ENCODE data around the gene DENND4B.

DENND4B gene

DNA sequence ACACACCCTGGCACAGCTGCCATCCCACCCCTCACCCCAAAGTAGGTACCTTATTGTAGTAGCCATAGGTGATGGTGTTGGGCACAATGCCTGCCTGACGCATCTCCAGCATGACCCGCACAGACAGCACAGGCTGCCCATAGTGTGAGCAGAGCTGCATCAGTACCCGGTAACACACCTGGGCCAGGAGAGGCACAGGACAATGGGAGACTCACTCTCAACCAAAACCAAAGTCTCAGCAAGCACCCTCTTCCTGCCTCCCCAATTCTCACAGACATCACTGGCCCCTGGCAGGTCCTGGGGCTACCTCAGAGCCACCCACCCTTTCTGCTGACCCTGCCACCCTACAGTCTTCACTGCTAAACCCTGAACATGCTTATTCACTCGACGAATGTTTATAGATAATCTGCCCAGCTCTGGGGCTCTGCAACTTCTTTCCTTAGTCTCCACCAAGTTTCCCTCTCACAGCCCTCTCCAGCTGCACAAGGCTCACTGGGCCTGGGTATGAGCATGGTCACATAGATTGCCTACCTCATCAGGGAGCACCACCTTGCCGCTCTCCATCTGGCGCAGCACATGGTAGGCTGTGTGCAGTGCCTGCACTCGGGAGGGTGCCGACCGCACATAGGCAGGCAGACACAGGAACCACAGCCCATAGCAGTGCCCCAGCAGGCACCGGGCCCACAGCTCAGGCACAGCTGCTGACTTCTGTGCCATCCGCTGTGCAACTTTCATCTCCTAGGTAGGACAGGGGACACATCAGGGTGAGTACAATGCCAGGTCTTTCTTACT is 10.3 kb downstream of the DENND4B start:
- no peaks in the 10 kb centered on the region; the same call in 1 of the 2 replicates for H3K79me2 ChIP-seq (ENCODE audit: control insufficient read depth, low read length)
- H3K9me2 ChIP-seq (replicated peaks; ENCODE audit: control insufficient read depth, low read length), result no peaks in the 10 kb centered on the region
- no peak for TF ChIP-seq EZH2phosphoT487 (IDR thresholded peaks at IDR 0.05; ENCODE audit: borderline replicate concordance, low read length)
- TF ChIP-seq, protein P1, sequence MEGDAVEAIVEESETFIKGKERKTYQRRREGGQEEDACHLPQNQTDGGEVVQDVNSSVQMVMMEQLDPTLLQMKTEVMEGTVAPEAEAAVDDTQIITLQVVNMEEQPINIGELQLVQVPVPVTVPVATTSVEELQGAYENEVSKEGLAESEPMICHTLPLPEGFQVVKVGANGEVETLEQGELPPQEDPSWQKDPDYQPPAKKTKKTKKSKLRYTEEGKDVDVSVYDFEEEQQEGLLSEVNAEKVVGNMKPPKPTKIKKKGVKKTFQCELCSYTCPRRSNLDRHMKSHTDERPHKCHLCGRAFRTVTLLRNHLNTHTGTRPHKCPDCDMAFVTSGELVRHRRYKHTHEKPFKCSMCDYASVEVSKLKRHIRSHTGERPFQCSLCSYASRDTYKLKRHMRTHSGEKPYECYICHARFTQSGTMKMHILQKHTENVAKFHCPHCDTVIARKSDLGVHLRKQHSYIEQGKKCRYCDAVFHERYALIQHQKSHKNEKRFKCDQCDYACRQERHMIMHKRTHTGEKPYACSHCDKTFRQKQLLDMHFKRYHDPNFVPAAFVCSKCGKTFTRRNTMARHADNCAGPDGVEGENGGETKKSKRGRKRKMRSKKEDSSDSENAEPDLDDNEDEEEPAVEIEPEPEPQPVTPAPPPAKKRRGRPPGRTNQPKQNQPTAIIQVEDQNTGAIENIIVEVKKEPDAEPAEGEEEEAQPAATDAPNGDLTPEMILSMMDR (IDR thresholded peaks at IDR 0.05; ENCODE audit: low read depth, low read length, poor library complexity, severe bottlenecking), result no peak
- H3K36me3 ChIP-seq (ENCODE audit: control insufficient read depth, low read length), result peaks cover 83% of the 10 kb centered on the region
- H3F3A ChIP-seq (ENCODE audit: control insufficient read depth, insufficient read depth), result no peaks in the 10 kb centered on the region
- H4K20me1 ChIP-seq (ENCODE audit: control insufficient read depth, insufficient read depth, low read depth, low read length), result no peaks in the 10 kb centered on the region
- no peak overlapping the region for H3K4me2 ChIP-seq (ENCODE audit: low read length)
- H3K4me3 ChIP-seq (ENCODE audit: low read length), result no peak overlapping the region
- H3K27ac ChIP-seq (ENCODE audit: low read depth, low read length), result no peak overlapping the region
- no peaks in the 10 kb centered on the region for H3K4me1 ChIP-seq (ENCODE audit: control insufficient read depth, low read length)
- H3K9me3 ChIP-seq (ENCODE audit: control insufficient read depth, insufficient read depth, low read length), result no peaks in the 10 kb centered on the region
- H3K27me3 ChIP-seq (ENCODE audit: control insufficient read depth, low read length), result no peaks in the 10 kb centered on the region

DNA sequence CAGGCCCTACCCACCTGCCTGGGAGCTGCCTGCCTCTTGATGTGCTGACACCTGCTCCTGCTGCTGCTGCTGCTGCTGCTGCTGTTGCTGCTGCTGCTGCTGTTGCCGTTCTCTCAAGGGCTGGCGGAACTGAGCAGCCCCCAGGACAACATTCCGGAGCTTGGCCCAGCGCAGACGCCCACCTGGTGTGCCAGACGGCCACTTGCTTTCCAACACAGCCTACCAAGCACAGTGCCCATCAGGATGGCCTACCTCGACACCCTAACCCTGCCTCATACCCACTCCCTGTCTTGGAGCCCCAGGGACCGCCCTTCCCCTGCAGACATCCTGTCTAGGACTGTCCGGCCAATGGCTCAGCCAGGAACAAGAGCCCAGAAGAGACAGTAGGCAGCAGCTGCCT is 11.8 kb downstream of the DENND4B start:
- no peaks in the 10 kb centered on the region for H3K9me2 ChIP-seq (replicated peaks; ENCODE audit: control insufficient read depth, low read length)
- no peak overlapping the region for H3K4me2 ChIP-seq (ENCODE audit: low read length)
- H3K9me3 ChIP-seq (ENCODE audit: control insufficient read depth, insufficient read depth, low read length), result no peaks in the 10 kb centered on the region
- H3F3A ChIP-seq (ENCODE audit: control insufficient read depth, insufficient read depth), result no peaks in the 10 kb centered on the region
- peaks cover 4% of the 10 kb centered on the region for H3K4me1 ChIP-seq (ENCODE audit: control insufficient read depth, low read length)
- H3K4me3 ChIP-seq (ENCODE audit: low read length), result no peak overlapping the region
- TF ChIP-seq EZH2phosphoT487 (IDR thresholded peaks at IDR 0.05; ENCODE audit: borderline replicate concordance, low read length), result no peak
- TF ChIP-seq, protein P1 (IDR thresholded peaks at IDR 0.05; ENCODE audit: low read depth, low read length, poor library complexity, severe bottlenecking), result no peak
- H4K20me1 ChIP-seq (ENCODE audit: control insufficient read depth, insufficient read depth, low read depth, low read length), result no peaks in the 10 kb centered on the region
- no peak overlapping the region for H3K27ac ChIP-seq (ENCODE audit: low read depth, low read length)
- no peaks in the 10 kb centered on the region for H3K27me3 ChIP-seq (ENCODE audit: control insufficient read depth, low read length)
- no peaks in the 10 kb centered on the region for H3K79me2 ChIP-seq (ENCODE audit: control insufficient read depth, low read length)
- H3K36me3 ChIP-seq (ENCODE audit: control insufficient read depth, low read length), result peaks cover 83% of the 10 kb centered on the region

DNA sequence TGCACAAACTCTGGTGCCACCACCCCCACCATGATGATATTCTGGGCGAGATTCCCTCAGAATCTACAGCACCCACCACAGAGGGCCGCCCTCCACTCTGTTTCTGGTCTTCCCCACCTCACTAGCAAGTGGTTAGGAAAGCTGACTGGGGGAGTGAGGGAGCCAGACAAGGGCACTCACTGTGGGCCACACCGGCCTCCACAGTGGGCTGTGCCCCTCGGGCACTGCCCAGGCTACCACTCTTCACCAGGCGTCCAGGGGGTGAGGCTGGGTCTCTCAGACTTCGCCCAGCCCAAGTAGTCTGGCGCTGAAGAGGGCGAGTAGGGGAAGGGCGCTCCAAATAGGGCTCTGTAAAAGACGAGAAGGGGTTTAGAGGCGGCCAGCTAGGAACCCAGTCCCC is 12.6 kb downstream of the DENND4B start:
- H3K4me2 ChIP-seq (ENCODE audit: low read length), result no peak overlapping the region
- H3K4me3 ChIP-seq (ENCODE audit: low read length), result no peak overlapping the region
- no peaks in the 10 kb centered on the region for H3K9me2 ChIP-seq (replicated peaks; ENCODE audit: control insufficient read depth, low read length)
- no peaks in the 10 kb centered on the region for H3F3A ChIP-seq (ENCODE audit: control insufficient read depth, insufficient read depth)
- no peaks in the 10 kb centered on the region for H3K9me3 ChIP-seq (ENCODE audit: control insufficient read depth, insufficient read depth, low read length)
- no peaks in the 10 kb centered on the region for H4K20me1 ChIP-seq (ENCODE audit: control insufficient read depth, insufficient read depth, low read depth, low read length)
- H3K4me1 ChIP-seq (ENCODE audit: control insufficient read depth, low read length), result peaks cover 12% of the 10 kb centered on the region
- no peak overlapping the region for H3K27ac ChIP-seq (ENCODE audit: low read depth, low read length)
- TF ChIP-seq EZH2phosphoT487 (IDR thresholded peaks at IDR 0.05; ENCODE audit: borderline replicate concordance, low read length), result no peak
- TF ChIP-seq, protein P1 (IDR thresholded peaks at IDR 0.05; ENCODE audit: low read depth, low read length, poor library complexity, severe bottlenecking), result no peak
- peaks cover 83% of the 10 kb centered on the region for H3K36me3 ChIP-seq (ENCODE audit: control insufficient read depth, low read length)
- H3K27me3 ChIP-seq (ENCODE audit: control insufficient read depth, low read length), result no peaks in the 10 kb centered on the region
- H3K79me2 ChIP-seq (ENCODE audit: control insufficient read depth, low read length), result no peaks in the 10 kb centered on the region

All from DOHH2 (cell line).